Stomach (tissue), 9 donors: ENCODE results near the gene DNAH1. TPM values are rescaled to one million over a fixed set of nuclear protein-coding genes. Genes with fewer than 3 reads are reported as not detected.

ENCODE experiments used
- DNase-seq, 2 donors: peaks; one replicate each; pipeline versions ENCODE4 v3.0.0 to v3.0.0-alpha.2; 2013 to 2019
- H3K27ac ChIP-seq, 5 donors: fragments of 200-600 bp in 4 of 5; sonication (generic) in 4 of 5; one replicate each; pipeline ENCODE4 v1.5.1; 2013 to 2019; ENCODE audit warnings: mild to moderate bottlenecking in 1 of 5, moderate library complexity in 1 of 5
- H3K27me3 ChIP-seq, 3 donors: fragments of 200-600 bp; sonication (generic); one replicate each; pipeline ENCODE4 v1.5.1; 2017 to 2019; ENCODE audit warnings: mixed run types in 1 of 3
- H3K36me3 ChIP-seq, 4 donors: fragments of 200-600 bp; sonication (generic); 1 replicate in 3 of 4; 2 replicates in 1 of 4; pipeline ENCODE4 v1.5.1; 2016 to 2019
- H3K4me1 ChIP-seq, 4 donors: fragments of 200-600 bp; sonication (generic); one replicate each; pipeline ENCODE4 v1.5.1; 2016 to 2019
- H3K4me3 ChIP-seq, 4 donors: fragments of 200-600 bp; sonication (generic) in 3 of 4; one replicate each; pipeline ENCODE4 v1.5.1; 2016 to 2019; ENCODE audit warnings: mild to moderate bottlenecking in 1 of 4
- H3K9me3 ChIP-seq, 4 donors: fragments of 200-600 bp; sonication (generic); one replicate each; pipeline ENCODE4 v1.5.1; 2016 to 2019
- EP300 ChIP-seq: sonication (generic); formaldehyde crosslinking; IDR thresholded peaks from one replicate; pipeline ENCODE4 v1.6.1; 2017; ENCODE audit warnings: antibody characterized with exemption
- POLR2A ChIP-seq, 4 donors: fragments of 450-650 bp; IDR thresholded peaks; one replicate each; pipeline ENCODE4 v1.6.1; 2016; ENCODE audit warnings: antibody characterized with exemption in 4 of 4, control low read depth in 2 of 4, mild to moderate bottlenecking in 1 of 4, moderate library complexity in 1 of 4
- POLR2AphosphoS5 ChIP-seq, 3 donors: sonication (generic); formaldehyde crosslinking; IDR thresholded peaks; one replicate each; pipeline ENCODE4 v1.6.1; 2016; ENCODE audit warnings: antibody characterized with exemption in 3 of 3
- WGBS, 5 donors: extraction: QIAGEN DNeasy Blood & Tissue Kit in 3 of 5; methylation state at CpG; one replicate each; pipeline versions ENCODE4 v1.1.5 to v1.1.7; 2013 to 2018; 5-methylcytosine and 5-hydroxymethylcytosine counted together
- intact Hi-C: fragments of 100-400 bp; cut with DNase I; formaldehyde crosslinking; loops from one replicate; pipeline ENCODE4 v1.15.1; 2023; ENCODE audit warnings: low total_unique reads
- polyA plus RNA-seq, 3 donors: library from polyadenylated mRNA; stranded (reverse); fragments of 200-250 nt; gene quantifications; one replicate each; pipeline ENCODE4 v1.2.3, GENCODE V29; 2013
- total RNA-seq, 5 donors: library from RNA; depleted of rRNA; stranded (reverse); fragments of >200 nt; gene quantifications; one replicate each; pipeline versions ENCODE4 v1.1.0 to v1.2.3, GENCODE V29; 2014 to 2016
- TF ChIP-seq, protein P1 (sequence below), 7 experiments: fragments of 450-650 bp in 4 of 7; fragments of 200-600 bp in 3 of 7; sonication (generic) in 3 of 7; IDR thresholded peaks; one replicate each; pipeline ENCODE4 v1.5.1; 2016 to 2019; ENCODE audit warnings: antibody characterized with exemption in 7 of 7, control low read depth in 2 of 7, mild to moderate bottlenecking in 1 of 7
- donor health status: healthy with polysubstance abuse.
- donor health status: Bipolar disorder and iron deficiency.
- donor health status: healthy.

The DNAH1 gene
- total and polyA plus RNA-seq, 8 donors, result 1.9 to 57.6 (median 8.2) TPM

GRCh38 chr3:52322466-52322865 is 6.3 kb downstream of the DNAH1 start:
- no peak overlapping the region for H3K27ac ChIP-seq
- intact Hi-C loops, result no loop called here
- TF ChIP-seq POLR2A (IDR thresholded peaks at IDR 0.05) (no peak), EP300 (no peak), POLR2AphosphoS5 (IDR thresholded peaks at IDR 0.05) (no peak)
- TF ChIP-seq, protein P1, sequence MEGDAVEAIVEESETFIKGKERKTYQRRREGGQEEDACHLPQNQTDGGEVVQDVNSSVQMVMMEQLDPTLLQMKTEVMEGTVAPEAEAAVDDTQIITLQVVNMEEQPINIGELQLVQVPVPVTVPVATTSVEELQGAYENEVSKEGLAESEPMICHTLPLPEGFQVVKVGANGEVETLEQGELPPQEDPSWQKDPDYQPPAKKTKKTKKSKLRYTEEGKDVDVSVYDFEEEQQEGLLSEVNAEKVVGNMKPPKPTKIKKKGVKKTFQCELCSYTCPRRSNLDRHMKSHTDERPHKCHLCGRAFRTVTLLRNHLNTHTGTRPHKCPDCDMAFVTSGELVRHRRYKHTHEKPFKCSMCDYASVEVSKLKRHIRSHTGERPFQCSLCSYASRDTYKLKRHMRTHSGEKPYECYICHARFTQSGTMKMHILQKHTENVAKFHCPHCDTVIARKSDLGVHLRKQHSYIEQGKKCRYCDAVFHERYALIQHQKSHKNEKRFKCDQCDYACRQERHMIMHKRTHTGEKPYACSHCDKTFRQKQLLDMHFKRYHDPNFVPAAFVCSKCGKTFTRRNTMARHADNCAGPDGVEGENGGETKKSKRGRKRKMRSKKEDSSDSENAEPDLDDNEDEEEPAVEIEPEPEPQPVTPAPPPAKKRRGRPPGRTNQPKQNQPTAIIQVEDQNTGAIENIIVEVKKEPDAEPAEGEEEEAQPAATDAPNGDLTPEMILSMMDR (IDR thresholded peaks at IDR 0.05), result no peak
- H3K4me3 ChIP-seq, result no peak overlapping the region
- peaks cover 0 to 3% (median 0%) of the 10 kb centered on the region in 4 donors for H3K36me3 ChIP-seq
- no peak for DNase-seq
- peaks cover 8 to 13% (median 12%) of the 10 kb centered on the region in 4 donors for H3K4me1 ChIP-seq
- 85 to 94% (median 86%) methylated on average over 5 to 7 of the region's 7 CpGs for WGBS, 5 donors
- H3K9me3 ChIP-seq, result no peaks in the 10 kb centered on the region
- no peaks in the 10 kb centered on the region for H3K27me3 ChIP-seq

DNA sequence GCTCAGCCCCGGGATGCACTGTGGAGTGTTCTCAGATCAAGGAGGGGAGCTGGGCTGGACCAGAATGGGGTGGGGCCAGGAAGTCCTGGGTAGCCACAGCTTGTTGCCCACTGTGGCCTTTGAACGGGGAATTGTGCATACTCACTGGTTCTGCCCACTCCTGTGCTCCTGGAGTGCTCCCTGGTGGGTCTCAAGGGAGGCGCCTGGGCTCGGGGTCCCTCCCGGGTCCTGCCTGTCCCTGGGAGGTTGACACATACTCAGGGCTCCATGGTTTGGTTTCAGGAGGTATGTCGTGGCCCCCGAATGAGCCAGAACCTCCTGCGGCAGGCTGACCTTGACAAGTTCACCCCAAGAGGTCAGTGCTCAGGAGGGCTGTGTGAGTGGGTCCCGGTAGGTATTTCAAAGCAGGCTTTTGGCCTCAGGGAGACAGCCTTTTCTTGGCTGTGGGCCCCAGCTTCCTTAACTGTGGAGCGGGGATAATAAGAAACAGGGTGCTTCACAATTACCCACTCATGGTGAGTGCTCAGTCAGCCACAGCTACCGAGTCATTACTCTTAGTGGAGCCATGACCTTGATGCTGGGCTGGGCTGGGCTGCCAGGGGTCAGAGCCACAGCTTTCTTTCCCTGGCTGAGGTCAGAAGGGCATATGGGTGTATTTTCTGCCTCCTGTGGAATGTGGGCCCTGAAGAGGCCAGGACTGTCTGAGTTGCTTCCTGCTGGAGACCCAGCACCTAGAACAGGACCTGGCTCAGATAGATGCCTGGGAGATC is 7.6 kb downstream of the DNAH1 start:
- DNase-seq, result no peak
- TF ChIP-seq, protein P1 (IDR thresholded peaks at IDR 0.05), result no peak
- TF ChIP-seq EP300, result no peak
- TF ChIP-seq POLR2A (IDR thresholded peaks at IDR 0.05), result no peak
- no peak for TF ChIP-seq POLR2AphosphoS5 (IDR thresholded peaks at IDR 0.05)
- H3K4me1 ChIP-seq, result peaks cover 0 to under 1% (median 0%) of the 10 kb centered on the region in 4 donors

DNA sequence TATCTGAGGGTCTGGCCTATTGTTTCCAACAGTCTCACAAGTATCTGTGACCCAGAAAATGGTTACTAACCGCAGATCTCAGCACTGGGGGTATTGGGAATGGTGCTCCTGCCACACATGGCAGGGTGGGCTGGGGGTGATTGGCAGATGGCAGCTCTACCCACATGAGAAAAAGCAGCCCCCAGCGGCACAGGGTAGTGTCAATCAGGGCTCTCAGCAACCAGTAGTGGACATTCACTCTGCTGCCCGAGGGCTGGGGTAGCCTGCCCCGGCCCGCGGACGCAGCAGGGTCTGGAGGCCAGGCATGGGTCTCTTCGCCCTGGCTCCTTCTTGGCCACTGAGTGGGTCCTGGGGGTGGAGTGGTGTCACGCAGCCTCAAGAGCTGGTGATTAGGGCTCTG is 8.6 kb downstream of the DNAH1 start:
- no peak for DNase-seq
- intact Hi-C loops, result no loop called here
- Histone ChIP-seq H3K4me1 (no peaks in the 10 kb centered on the region), H3K4me3 (no peak overlapping the region), H3K27ac (no peak overlapping the region), H3K9me3 (no peaks in the 10 kb centered on the region), H3K36me3 (peaks cover 0 to 4% (median 0%) of the 10 kb centered on the region in 4 donors), H3K27me3 (no peaks in the 10 kb centered on the region)
- 76 to 97% (median 93%) methylated on average over 2 to 9 of the region's 9 CpGs for WGBS, 5 donors
- TF ChIP-seq, protein P1 (IDR thresholded peaks at IDR 0.05), result no peak
- TF ChIP-seq POLR2AphosphoS5 (IDR thresholded peaks at IDR 0.05) (no peak), POLR2A (IDR thresholded peaks at IDR 0.05) (no peak), EP300 (no peak)

More for the DNA sequence above, 7.6 kb downstream of the DNAH1 start:
- H3K4me3 ChIP-seq, result no peak overlapping the region
- H3K27ac ChIP-seq, result no peak overlapping the region
- H3K36me3 ChIP-seq, result peaks cover 0 to 4% (median 0%) of the 10 kb centered on the region in 4 donors
- no peaks in the 10 kb centered on the region for H3K27me3 ChIP-seq
- H3K9me3 ChIP-seq, result no peaks in the 10 kb centered on the region
- 70 to 87% (median 81%) methylated on average over 4 to 11 of the region's 11 CpGs for WGBS, 5 donors
- intact Hi-C loops, result no loop called here

DNA sequence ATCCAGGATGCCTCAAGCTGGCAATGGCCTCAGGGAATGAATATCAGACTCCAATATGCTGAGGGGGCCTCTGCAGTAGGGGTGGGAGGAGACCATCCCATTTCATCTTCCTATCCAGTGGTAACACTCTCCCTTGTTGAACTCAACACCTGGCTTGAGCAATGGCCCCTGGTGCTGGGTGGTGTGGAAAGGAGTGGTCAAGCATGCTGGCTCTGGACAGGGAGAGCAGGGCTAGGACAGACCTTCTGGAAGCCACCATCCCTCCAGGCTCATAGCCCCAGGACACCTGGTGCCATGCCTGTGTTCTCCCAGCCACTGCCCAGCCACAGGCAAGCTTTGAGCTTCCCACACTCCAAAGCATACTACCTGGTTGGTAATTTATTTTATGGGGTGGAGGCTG is 9.6 kb downstream of the DNAH1 start:
- TF ChIP-seq POLR2AphosphoS5 (IDR thresholded peaks at IDR 0.05) (no peak), EP300 (no peak), POLR2A (IDR thresholded peaks at IDR 0.05) (no peak)
- TF ChIP-seq, protein P1 (IDR thresholded peaks at IDR 0.05), result no peak
- no peaks in the 10 kb centered on the region for H3K4me1 ChIP-seq
- H3K36me3 ChIP-seq, result peaks cover 0 to 4% (median 0%) of the 10 kb centered on the region in 4 donors
- H3K4me3 ChIP-seq, result no peak overlapping the region
- H3K9me3 ChIP-seq, result no peaks in the 10 kb centered on the region
- no peak overlapping the region for H3K27ac ChIP-seq
- H3K27me3 ChIP-seq, result no peaks in the 10 kb centered on the region
- DNase-seq, result no peak
- intact Hi-C loops, result no loop called here
